ENCODE results near the gene GADD45GIP1.
"Not testable (repeated sequence)": the region's sequence is repeated elsewhere in the genome, so short reads cannot be mapped to it uniquely, and the experiment has no call there.

The GADD45GIP1 gene

GRCh38 chr19:12987190-12987589 is 30.2 kb upstream of the GADD45GIP1 start:
- DNase-seq, result no peak

DNA sequence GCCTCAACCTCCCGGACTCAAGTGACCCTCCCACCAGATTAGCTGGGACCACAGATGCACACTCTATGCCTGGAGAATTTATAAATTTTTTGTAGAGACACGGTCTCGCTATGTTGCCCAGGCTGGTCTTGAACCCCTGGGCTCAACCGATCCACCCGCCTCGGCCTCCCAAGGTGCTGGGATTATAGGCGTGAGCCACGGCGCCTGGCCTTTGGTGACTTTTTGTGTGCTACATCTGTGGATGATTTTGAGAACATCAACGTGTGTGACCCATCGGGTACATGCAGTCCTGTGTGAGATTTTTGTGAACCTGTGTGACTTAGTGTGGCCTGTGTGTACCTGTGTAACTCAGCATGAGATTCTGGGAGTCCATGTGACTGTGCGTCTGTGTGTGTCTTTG is 29.7 kb upstream of the GADD45GIP1 start:
- DNase-seq, result no peak

DNA sequence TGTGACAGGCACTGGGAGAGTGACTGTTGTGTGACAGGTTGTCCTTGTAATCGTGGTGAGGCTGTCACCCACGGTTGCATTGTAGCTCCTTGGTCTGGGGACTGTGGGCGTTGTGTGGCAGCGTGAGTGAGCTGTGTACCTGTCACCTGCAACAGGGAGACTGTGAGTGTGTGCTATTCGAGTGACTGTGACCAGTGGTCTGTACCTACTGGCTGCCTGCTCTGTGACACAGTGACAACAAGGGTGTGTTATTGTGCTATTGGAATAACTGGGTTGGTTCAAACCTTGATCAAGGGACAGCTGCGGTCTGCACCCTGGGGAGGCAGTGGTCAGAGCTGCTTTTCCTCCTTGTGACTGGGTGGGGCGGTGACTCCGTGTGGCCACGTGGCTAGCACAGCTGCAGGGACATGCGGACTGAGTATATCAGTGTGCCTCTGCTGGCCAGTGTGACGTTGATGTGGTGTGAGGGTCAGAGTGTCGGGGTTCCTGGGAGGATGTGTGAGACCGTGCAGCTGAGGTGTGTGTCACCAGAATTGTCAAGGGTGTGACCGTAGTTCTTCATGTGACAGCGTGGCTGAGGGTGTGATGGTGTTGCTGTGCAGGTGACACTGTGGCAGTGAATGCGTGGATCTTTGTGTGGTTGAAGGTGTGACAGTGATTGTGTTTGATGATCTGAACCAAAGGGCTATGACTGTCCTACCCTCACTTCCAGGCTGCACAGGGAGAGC is 28.2 kb upstream of the GADD45GIP1 start:
- DNase-seq, result no peak

DNA sequence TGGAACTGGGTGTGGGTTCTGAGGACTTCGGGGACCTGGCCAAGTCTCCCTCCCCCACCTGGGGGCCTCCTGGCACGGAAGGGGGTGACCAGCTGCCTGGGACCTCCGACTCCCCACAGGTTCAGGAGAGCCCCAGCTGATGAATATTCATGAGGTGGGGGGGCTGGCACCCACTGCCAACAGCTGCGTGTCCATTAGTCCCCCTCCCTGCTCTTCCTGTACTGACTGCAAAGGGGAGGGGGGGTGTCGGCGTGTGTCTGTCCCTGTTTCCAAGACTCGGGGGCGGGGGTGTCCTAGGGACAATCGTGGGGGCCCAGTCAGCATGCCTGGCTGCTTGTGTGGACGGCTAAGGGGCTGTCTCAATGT is 27.6 kb upstream of the GADD45GIP1 start:
- no peak for DNase-seq

GRCh38 chr19:12984143-12984627 is 27.2 kb upstream of the GADD45GIP1 start:
- no peak for DNase-seq

DNA sequence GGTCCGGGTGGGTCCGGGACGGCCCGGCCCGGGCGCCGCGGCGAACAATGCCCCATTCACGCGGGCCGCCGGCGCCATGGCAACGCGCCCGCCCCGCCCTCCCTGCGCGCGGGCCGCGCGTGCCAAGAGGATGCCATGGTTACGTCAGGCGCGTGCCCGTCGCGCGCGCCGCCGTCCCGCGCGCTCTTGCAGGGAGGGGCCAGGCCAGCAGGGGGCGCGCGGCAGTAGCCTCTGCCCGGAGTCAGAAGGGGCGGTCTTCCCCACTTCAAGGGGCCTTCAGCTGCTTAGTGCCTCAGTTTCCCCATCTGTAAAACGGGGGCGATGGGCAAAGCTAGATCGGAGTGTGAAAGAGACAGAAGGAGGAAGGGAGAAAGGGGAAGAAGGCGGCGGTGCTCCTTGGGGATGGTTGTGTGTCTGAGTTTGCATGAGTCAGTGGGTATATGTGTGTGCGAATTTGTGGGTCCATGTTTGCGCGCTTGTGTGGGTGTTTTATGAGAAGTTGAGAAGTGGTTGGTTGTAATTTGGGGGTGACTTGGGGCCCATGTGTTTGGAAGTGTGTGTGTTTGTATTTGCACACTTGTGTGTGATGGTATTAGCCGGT is 26.6 kb upstream of the GADD45GIP1 start:
- peak; percentile 77 for DNase-seq

DNA sequence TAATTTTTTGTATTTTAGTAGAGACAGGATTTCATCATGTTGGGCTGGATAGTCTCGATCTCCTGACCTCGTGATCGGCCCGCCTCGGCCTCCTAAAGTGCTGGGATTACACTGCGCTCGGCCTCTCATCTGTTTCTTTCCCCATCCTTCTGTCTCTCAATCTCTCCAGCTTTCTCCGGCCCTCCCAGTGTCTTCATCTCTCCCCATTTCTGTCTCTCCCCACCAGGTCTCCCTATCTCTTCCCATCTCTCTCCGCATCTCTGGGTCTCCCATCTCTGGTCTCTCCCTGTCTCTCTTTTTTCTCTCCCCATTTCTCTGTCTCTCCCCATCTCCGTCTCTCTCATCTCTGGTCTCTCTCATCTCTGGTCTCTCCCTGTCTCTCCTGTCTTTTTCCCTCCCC is 26.1 kb upstream of the GADD45GIP1 start:
- no peak for DNase-seq

DNA sequence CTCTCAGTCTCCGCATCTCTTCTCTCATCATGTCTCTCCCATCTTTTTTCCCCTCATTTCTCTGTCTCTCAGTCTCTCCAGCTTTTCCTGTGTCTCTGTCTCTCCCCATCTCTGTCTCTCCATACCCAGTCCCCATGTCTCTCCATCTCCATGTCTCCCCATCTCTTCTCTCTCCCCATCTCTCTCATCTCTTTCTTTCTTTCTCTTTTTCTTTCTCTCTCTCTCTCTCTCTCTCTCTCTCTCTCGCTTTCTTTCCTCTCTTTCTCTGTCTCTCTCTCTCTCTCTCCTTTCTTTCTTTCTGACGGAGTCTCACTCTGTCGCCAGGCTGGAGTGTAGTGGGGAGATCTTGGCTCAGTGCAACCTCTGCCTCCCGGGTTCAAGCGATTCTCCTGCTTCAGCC is 25.6 kb upstream of the GADD45GIP1 start:
- no peak for DNase-seq

- no peak for DNase-seq
Measured at GRCh38 chr19:12979974-12980373, 23.0 kb upstream of the GADD45GIP1 start.

DNA sequence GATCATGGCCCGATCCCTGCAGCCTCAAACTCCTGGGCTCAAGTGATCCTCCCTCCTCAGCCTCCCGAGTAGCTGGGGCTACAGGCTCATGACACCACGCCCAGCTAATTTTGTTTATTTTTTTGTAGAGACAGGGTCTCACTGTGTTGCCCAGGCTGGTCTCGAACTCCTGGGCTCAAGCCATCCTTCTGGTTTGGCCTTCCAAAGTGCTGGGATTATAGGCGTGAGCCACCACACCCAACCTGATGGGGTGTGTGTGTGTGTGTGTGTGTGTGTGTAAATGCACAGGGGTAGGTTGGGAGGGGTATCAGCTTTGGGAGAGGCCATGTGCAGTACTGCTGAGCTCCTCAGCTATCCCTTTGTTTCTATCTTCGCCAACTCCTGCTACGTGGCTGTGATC is 19.1 kb upstream of the GADD45GIP1 start:
- DNase-seq, result not testable (repeated sequence)

GRCh38 chr19:12975221-12975741 is 18.3 kb upstream of the GADD45GIP1 start:
- DNase-seq, result no peak

DNA sequence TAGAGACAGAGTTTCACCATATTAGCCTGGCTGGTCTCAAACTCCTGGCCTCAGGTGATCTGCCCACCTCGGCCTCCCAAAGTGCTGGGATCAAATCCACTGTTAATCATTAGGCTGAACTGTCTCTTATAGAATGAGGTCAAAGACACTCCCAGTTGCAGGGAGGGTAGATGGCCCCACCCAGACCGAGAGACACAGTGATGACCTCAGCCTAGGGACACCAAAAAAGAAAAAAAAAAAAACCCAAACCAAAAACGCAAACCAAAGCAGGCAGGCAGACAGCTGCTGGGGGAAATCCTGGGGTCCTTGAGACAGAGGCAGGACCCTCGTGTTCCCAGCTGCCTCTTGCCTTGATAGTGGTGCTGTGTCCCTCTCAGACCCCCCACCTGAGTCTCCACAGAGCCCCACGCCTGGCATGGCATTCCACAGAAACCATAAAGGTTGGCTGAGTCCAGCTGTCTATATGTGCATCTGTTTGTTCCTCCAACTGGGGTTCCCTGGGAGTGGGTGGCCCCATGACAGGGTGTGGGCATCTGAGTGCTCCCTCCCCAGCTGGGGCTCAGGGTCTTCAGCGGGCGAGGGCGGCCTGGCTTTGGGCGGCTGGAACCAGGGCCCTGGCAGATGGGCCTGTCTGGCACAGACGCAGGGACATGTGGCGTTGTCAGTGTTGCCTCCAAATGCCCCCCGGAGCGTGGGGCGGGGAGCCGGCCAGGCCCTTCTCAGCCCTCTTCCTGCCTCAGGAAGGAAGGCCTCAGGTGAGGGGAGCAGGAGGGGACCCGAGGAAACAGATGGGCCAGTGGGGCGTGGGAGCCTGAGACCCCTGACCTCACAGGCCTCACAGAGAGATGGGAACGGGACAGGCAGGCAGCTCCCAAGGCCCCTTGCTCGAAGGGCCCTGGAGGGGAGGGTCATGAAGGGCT is 17.5 kb upstream of the GADD45GIP1 start:
- no peak for DNase-seq

DNA sequence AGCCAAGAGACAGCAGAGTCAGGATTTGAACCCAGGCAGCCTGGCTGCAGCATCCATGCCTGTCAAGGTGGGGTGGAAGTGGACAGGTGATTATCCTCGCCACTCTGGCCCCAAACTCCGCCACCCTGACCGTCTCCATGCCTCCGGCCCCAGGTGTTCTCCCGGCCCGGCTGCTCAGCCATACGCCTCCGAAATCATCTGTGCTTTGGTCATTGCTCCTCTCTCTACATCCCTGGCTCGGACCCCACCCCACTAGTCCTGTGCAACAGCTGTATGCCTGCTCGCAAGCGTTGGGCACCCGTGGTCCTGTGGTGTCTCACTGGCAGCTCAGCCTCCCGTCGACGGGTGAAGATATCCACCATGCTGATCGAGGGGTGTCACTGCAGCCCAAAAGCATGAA is 16.2 kb upstream of the GADD45GIP1 start:
- DNase-seq, result no peak

- DNase-seq, result no peak
Measured at GRCh38 chr19:12970070-12970820, 13.2 kb upstream of the GADD45GIP1 start.

DNA sequence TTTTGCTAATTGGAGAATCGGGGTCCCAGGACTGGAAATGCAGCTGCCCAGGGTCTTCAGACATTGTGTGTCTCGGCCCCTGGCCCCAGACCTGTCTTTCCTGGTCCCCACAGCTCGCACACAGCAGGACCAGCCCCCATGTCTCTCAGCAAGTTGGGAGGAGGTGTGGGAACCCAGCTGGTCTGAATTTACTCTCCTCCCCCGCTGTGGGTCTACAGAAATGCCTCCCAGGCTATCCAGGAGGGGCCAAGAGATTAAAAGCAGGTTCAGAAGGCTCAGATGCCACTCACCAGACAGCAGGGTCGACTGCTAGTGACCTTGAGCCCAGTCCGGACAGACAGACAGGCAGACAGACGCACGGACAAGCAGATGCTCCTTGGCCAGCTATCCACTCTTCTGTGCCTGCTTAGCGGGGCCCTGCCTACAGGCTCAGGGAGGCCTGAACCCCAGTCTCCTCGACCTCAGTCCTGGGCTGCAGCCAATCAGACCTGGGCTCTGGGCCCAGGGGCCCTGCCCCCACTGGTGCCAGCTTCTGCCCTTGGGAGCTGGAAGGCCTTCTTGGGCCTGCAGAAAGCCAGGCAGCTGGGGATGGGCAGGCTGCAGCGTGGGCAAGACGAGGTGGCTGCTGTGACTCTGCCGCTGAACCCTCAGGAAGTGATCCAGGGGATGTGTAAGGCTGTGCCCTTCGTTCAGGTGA is 12.4 kb upstream of the GADD45GIP1 start, which contains the start of gene DAND5:
TSS of gene DAND5 (plus strand) at position 285 of the 697 bp plus-strand sequence. CDS start at position 370, 85 bp downstream.
- DNase-seq, result no peak

DNA sequence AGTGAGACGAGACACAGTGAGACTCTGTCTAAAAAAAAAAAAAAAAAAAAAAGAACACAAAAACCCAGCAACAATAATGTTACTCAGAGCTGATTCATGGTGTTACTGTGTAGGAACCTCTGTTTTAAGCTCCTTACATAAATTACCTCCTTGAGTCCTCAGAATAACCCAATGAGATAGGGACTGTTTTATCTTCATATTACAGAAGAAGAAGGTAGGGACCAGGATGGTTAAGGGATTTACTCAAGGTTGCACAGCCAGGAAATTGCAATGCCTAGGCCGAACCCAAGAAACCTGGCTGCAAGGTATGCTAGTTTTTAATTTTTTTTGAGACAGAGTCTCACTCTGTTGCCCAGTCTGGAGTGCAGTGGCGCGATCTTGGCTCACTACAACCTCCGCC is 10.9 kb upstream of the GADD45GIP1 start:
- DNase-seq, result no peak

- DNase-seq, result no peak
Measured at GRCh38 chr19:12965812-12966135, 8.8 kb upstream of the GADD45GIP1 start.

GRCh38 chr19:12965017-12965811 is 8.2 kb upstream of the GADD45GIP1 start:
- peak; percentile 90 for DNase-seq

DNA sequence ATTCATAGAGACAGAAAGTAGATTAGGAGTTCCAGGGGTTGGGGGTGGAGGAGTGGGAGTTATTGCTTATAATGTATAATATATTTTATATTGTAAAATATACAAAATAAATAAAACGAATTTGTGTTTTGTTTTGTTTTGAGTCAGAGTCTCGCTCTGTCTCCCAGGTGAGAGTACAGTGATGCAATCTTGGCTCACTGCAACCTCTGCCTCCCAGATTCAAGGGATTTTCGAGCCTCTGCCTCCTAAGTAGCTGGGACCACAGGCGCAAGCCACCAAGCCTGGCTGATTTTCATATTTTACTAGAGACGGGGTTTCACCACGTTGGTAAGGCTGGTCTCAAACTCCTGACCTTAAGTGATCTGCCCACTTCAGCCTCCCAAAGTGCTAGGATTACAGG is 2.5 kb upstream of the GADD45GIP1 start:
- DNase-seq, result no peak

DNA sequence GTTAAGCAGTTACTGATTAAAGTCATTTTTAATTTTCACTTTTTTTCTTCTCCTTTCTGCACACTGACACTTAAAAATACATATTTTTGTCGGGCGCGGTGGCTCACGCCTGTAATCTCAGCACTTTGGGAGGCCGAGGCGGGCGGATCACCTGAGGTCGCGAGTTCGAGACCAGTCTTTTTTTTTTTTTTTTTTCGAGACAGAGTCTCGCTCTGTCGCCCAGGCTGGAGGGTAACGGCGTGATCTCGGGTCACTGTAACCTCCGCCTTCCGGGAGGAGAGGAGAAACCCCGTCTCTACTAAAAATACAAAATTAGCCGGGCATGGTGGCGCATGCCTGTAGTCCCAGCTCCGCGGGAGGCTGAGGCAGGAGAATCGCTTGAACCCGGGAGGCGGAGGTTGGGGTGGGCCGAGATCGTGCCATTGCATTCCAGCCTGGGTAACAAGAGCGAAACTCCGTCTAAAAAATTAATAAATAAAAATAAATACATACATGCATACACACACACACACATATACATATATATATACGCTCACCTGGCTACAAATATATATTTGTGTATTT is 448 bp upstream of the GADD45GIP1 start:
- not testable (repeated sequence) for DNase-seq

DNA sequence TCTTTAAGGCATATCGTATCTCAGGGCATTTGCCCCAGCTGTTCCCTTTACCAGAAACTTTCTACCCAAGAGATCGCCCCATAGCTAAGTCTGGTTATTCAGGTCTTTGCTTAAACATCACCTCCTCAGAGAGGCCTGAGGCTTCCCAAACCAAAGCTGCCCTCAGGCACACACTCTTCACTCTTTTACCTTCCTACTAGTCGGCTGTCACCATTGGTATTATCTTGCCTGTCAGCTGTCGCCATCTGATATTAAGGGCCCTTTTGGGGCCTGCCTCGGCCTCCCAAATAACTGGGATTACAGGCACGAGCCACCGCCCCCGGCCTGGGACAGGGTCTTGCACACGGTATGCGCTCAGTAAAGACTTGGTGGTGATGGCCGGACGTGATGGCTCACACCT is 1.0 kb downstream of the GADD45GIP1 start:
- DNase-seq, result no peak

Measured in activated CD4-positive, alpha-beta T cell treated with anti-CD3 and anti-CD28 coated beads, Interleukin-10, Interleukin-2, amounts not matched to agents 100 ng/mL and 50 ng/mL, durations not matched to agents 16 hours and 8 hours (primary cell).